ENCODE data around the gene MUC2.

DNA sequence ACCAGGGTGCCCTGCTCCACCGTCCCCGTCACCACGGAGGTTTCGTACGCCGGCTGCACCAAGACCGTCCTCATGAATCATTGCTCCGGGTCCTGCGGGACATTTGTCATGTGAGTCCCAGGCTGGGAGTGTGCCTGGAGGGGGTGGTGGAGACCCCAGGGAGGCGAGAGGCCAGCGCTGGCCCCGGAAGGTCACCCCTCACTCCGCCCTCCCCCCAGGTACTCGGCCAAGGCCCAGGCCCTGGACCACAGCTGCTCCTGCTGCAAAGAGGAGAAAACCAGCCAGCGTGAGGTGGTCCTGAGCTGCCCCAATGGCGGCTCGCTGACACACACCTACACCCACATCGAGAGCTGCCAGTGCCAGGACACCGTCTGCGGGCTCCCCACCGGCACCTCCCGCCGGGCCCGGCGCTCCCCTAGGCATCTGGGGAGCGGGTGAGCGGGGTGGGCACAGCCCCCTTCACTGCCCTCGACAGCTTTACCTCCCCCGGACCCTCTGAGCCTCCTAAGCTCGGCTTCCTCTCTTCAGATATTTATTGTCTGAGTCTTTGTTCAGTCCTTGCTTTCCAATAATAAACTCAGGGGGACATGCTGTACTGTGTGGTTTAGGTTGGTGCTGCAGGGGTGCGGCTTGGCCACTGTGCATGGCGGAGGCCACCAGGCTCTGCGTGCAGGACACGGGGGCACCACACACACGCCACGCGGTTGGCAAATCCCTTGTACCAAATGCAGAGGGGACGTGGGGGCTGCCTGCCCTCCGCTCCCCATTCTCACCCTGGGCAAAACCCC, 35.4 kb downstream of the MUC2 start:
- TF ChIP-seq NFE2 (CRISPR knock-in tag; IDR thresholded peaks at IDR 0.05): no peak
- no peak for TF ChIP-seq EZH2 (conservative IDR thresholded peaks at IDR 0.05; ENCODE audit: low read depth, low read length)
- no peak for TF ChIP-seq TCF7L2 (IDR thresholded peaks at IDR 0.05; ENCODE audit: low read depth, low read length)
- no peak for TF ChIP-seq PRMT3 (CRISPR knock-in tag; IDR thresholded peaks at IDR 0.05; ENCODE audit: borderline replicate concordance, low read depth)
- TF ChIP-seq, protein P1, sequence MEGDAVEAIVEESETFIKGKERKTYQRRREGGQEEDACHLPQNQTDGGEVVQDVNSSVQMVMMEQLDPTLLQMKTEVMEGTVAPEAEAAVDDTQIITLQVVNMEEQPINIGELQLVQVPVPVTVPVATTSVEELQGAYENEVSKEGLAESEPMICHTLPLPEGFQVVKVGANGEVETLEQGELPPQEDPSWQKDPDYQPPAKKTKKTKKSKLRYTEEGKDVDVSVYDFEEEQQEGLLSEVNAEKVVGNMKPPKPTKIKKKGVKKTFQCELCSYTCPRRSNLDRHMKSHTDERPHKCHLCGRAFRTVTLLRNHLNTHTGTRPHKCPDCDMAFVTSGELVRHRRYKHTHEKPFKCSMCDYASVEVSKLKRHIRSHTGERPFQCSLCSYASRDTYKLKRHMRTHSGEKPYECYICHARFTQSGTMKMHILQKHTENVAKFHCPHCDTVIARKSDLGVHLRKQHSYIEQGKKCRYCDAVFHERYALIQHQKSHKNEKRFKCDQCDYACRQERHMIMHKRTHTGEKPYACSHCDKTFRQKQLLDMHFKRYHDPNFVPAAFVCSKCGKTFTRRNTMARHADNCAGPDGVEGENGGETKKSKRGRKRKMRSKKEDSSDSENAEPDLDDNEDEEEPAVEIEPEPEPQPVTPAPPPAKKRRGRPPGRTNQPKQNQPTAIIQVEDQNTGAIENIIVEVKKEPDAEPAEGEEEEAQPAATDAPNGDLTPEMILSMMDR (CRISPR knock-in tag; IDR thresholded peaks at IDR 0.05): no peak
- no peak for TF ChIP-seq SMARCC2 (IDR thresholded peaks at IDR 0.05)

All from HepG2 (cell line).